ENCODE data around the gene PTGR3. TPM values are rescaled to one million over a fixed set of nuclear protein-coding genes. Genes with fewer than 3 reads are reported as not detected.

Gene PTGR3
- total and polyA plus RNA-seq, 4 experiments from 2014 or later, result 21.0 to 56.7 (median 42.6) TPM

DNA sequence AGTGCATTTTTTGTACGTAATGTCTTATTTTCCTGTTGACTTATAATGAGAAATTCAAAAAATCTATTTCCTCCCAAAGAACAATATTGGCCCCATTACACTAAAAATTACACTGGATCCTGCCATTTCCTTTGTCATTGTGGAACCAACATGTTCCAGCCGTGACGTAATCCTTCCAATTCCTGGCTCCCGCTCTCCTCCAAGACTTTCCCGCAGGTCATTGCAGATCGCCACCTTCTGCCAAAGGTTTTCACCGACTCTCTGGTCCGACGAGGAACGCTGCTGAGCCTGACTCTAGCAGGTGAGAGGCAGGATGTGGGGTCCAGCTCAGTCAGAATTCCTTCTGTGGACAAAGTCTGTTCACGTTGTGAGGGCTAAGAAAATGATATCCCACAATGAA lies 38.0 kb downstream of the PTGR3 start:
- CTCF ChIA-PET (ENCODE audit: partially characterized antibody), result interaction anchor here (1.2 kb wide), 1 partner anchor 16 kb away, joined by 3 read pairs; no protein-coding TSS in a partner anchor
- POLR2A ChIA-PET (ENCODE audit: partially characterized antibody), result no interaction called here
- Histone ChIP-seq H3K9me3 (ENCODE audit: control insufficient read depth in 1 of 2, low read length in 2 of 2) (no peaks in the 10 kb centered on the region), H3K36me3 (ENCODE audit: insufficient read depth, low read length) (no peaks in the 10 kb centered on the region), H3K27me3 (ENCODE audit: insufficient read depth, low read length) (no peaks in the 10 kb centered on the region), H3K4me1 (ENCODE audit: insufficient read depth, low read length) (no peaks in the 10 kb centered on the region), H3K27ac (ENCODE audit: low read depth, low read length) (no peak overlapping the region), H3K4me3 (ENCODE audit: low read length in 2 of 2) (no peak overlapping the region)
- DNase-seq, result no peak
- no peaks in the 10 kb centered on the region for H3K9me3 Mint-ChIP-seq
- no peak overlapping the region for H3K27ac Mint-ChIP-seq
- H3K36me3 Mint-ChIP-seq, result no peaks in the 10 kb centered on the region
- intact Hi-C loops (cut with micrococcal nuclease), result loop anchor here (5.0 kb wide), 1 partner anchor 274 kb away; no protein-coding TSS in a partner anchor
- H3K27me3 Mint-ChIP-seq, result peaks cover 5 to 8% of the 10 kb centered on the region in 2 donors
- peaks cover 0 to 9% (median 7%) of the 10 kb centered on the region in 4 donors for H3K4me1 Mint-ChIP-seq
- no peak overlapping the region for H3K4me3 Mint-ChIP-seq

DNA sequence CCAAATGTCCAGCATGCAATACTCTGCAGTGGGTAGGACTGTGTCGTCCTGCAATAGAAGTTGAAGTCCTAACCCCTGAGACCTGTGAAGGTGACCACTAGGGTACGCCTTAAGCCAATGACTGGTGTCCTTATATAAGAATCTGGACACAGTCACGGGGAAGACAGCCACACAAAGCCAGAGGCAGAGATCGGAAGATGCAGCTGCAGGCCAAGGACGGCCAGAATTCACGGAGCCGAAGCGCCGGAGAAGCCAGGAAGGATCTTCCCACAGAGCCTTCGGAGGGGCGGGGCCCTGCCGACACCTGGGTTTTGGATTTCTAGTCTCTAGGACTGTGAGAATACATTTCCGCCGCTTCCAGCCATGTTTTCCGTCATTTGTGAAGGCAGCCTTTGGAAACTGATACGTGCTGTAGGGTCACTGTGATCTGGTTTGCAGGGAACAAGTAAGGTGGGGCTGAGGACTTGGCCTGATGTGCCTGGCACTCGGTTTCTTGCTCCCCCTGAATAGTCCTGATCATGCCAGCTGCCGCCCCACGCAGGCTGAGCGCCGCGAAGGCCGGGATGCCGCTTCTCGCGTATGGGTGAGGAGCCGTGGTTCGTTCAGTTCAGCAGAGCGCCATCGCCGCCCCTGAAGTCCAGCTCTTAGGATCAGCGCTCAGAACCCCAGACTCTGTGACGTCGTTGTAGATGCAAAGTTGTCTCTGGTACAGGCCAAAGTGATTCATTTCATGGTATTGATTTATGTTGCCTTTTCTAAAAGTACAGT lies 38.7 kb downstream of the PTGR3 start:
- H3K4me1 ChIP-seq (ENCODE audit: insufficient read depth, low read length), result no peaks in the 10 kb centered on the region
- Mint-ChIP-seq H3K9me3 (peaks cover 0 to 2% (median 0%) of the 10 kb centered on the region in 8 donors), H3K36me3 (no peaks in the 10 kb centered on the region), H3K27ac (no peak overlapping the region), H3K4me1 (peaks cover 0 to 9% (median 7%) of the 10 kb centered on the region in 4 donors), H3K4me3 (no peak overlapping the region), H3K27me3 (peaks cover 5 to 8% of the 10 kb centered on the region in 2 donors)
- H3K4me3 ChIP-seq (ENCODE audit: low read length in 2 of 2), result no peak overlapping the region
- POLR2A ChIA-PET (ENCODE audit: partially characterized antibody), result no interaction called here
- no peak for DNase-seq
- no peaks in the 10 kb centered on the region for H3K36me3 ChIP-seq (ENCODE audit: insufficient read depth, low read length)
- H3K9me3 ChIP-seq (ENCODE audit: control insufficient read depth in 1 of 2, low read length in 2 of 2), result no peaks in the 10 kb centered on the region
- H3K27ac ChIP-seq (ENCODE audit: low read depth, low read length), result no peak overlapping the region
- H3K27me3 ChIP-seq (ENCODE audit: insufficient read depth, low read length), result no peaks in the 10 kb centered on the region
- CTCF ChIA-PET (ENCODE audit: partially characterized antibody), result interaction anchor here (1.2 kb wide), 1 partner anchor 17 kb away, joined by 3 read pairs; no protein-coding TSS in a partner anchor
- intact Hi-C loops (cut with micrococcal nuclease), result loop anchor here (5.0 kb wide), 1 partner anchor 273 kb away; no protein-coding TSS in a partner anchor

DNA sequence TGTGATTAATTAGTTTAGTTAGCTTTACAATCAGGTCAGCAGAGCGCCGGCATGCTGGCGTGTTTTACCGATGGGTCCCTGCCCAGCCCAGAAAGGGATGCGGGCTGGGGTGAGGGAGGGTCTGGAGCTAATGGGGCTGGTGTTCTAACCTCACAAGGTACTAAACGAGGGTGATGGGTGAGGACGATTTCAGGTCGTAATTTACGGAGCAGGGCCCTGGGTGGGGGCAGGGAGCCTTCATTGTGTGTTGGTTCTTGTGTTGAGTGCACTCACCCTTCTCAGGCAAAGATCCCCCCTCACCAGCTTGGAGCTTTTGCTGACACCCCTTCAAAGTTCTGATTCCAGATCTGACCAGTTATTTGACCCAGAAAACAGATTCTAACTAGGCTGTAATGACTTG lies 39.5 kb downstream of the PTGR3 start:
- intact Hi-C loops (cut with micrococcal nuclease), result loop anchor here (10.0 kb wide), 1 partner anchor 195 kb away; no protein-coding TSS in a partner anchor
- no peaks in the 10 kb centered on the region for H3K36me3 ChIP-seq (ENCODE audit: insufficient read depth, low read length)
- Mint-ChIP-seq H3K4me3 (no peak overlapping the region), H3K27ac (no peak overlapping the region), H3K4me1 (peaks cover 0 to 9% (median 7%) of the 10 kb centered on the region in 4 donors), H3K9me3 (peaks cover 0 to 3% (median 0%) of the 10 kb centered on the region in 8 donors), H3K27me3 (peaks cover 5 to 8% of the 10 kb centered on the region in 2 donors), H3K36me3 (no peaks in the 10 kb centered on the region)
- no peak for DNase-seq
- CTCF ChIA-PET (ENCODE audit: partially characterized antibody), result no interaction called here
- H3K4me1 ChIP-seq (ENCODE audit: insufficient read depth, low read length), result no peaks in the 10 kb centered on the region
- POLR2A ChIA-PET (ENCODE audit: partially characterized antibody), result no interaction called here
- no peak overlapping the region for H3K4me3 ChIP-seq (ENCODE audit: low read length in 2 of 2)
- no peaks in the 10 kb centered on the region for H3K27me3 ChIP-seq (ENCODE audit: insufficient read depth, low read length)
- no peaks in the 10 kb centered on the region for H3K9me3 ChIP-seq (ENCODE audit: control insufficient read depth in 1 of 2, low read length in 2 of 2)
- no peak overlapping the region for H3K27ac ChIP-seq (ENCODE audit: low read depth, low read length)

DNA sequence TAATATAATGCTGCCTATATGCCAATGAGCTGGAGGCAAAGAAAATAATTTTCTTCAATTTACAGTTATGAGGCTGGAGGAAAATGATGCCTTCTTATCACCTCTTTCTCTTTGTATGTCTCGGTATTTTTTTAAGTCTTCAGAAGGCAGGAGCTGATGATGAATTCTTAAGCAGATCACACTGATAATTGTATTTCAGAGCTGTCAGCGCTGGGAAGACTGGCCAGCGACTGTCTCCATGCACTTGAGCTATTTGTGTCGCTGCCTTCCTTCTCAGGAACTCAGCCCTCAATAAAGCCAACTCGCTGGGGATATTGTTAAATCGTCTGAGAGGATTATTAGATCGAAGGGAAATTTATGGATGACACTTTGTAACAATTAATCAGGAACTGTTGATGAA lies 40.3 kb downstream of the PTGR3 start:
- Histone ChIP-seq H3K36me3 (ENCODE audit: insufficient read depth, low read length) (no peaks in the 10 kb centered on the region), H3K27ac (ENCODE audit: low read depth, low read length) (no peak overlapping the region), H3K4me3 (ENCODE audit: low read length in 2 of 2) (no peak overlapping the region), H3K4me1 (ENCODE audit: insufficient read depth, low read length) (no peaks in the 10 kb centered on the region), H3K9me3 (ENCODE audit: control insufficient read depth in 1 of 2, low read length in 2 of 2) (no peaks in the 10 kb centered on the region), H3K27me3 (ENCODE audit: insufficient read depth, low read length) (no peaks in the 10 kb centered on the region)
- H3K27me3 Mint-ChIP-seq, result peaks cover 5 to 8% of the 10 kb centered on the region in 2 donors
- peaks cover 0 to 9% (median 7%) of the 10 kb centered on the region in 4 donors for H3K4me1 Mint-ChIP-seq
- H3K4me3 Mint-ChIP-seq, result no peak overlapping the region
- peaks cover 0 to 5% (median 0%) of the 10 kb centered on the region in 8 donors for H3K9me3 Mint-ChIP-seq
- H3K36me3 Mint-ChIP-seq, result no peaks in the 10 kb centered on the region
- ChIA-PET CTCF (ENCODE audit: partially characterized antibody) (no interaction called here), POLR2A (ENCODE audit: partially characterized antibody) (no interaction called here)
- DNase-seq, result no peak
- intact Hi-C loops (cut with micrococcal nuclease), result loop anchor here (10.0 kb wide), 1 partner anchor 196 kb away; no protein-coding TSS in a partner anchor
- no peak overlapping the region for H3K27ac Mint-ChIP-seq

DNA sequence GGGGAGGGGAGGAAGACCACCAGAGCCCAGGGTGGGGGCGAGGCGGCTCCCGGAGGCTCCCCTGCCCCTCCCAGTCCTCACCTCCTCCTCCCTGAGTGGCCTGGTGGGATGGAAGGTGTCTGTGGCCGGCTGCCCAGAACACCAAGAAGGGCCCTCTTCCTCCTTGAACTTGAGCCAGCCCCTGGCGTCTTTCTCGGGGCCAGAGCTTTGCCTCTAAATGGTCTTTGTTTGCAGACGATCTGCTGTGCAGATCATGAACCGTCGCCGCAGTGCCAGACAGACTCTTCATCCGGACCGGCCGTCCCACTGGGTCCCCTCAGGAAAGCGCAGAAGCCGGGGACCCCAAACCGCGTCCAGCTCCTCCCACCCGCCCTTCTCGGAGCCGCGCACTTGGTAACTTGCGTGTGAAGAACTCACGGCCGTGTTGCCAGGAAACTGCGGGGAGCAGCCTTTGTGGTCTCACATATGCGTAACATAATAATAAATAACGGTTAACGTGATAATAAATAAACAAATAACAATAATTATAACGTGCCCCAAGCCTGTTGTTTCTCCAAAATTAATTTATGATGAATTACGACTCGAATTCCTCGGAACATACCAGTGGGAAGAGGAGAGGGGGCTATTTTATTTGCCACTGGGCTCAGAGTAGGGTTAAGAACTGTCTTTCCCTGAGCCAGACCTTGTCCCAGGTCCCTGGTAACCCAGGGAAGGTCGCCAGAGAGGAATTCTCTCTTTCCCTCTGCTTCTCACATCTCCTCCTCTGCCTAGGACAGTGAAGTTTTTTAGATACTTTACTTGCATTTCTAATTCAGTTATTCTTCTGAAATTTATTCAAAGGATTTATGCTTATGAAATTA lies 41.0 kb downstream of the PTGR3 start:
- Histone ChIP-seq H3K4me3 (ENCODE audit: low read length in 2 of 2) (no peak overlapping the region), H3K27ac (ENCODE audit: low read depth, low read length) (no peak overlapping the region), H3K27me3 (ENCODE audit: insufficient read depth, low read length) (no peaks in the 10 kb centered on the region), H3K4me1 (ENCODE audit: insufficient read depth, low read length) (no peaks in the 10 kb centered on the region), H3K36me3 (ENCODE audit: insufficient read depth, low read length) (no peaks in the 10 kb centered on the region), H3K9me3 (ENCODE audit: control insufficient read depth in 1 of 2, low read length in 2 of 2) (no peaks in the 10 kb centered on the region)
- Mint-ChIP-seq H3K27ac (no peak overlapping the region), H3K4me3 (no peak overlapping the region), H3K27me3 (peaks cover 4 to 12% of the 10 kb centered on the region in 2 donors), H3K9me3 (peaks cover 0 to 5% (median 0%) of the 10 kb centered on the region in 8 donors), H3K4me1 (peaks cover 0 to 7% (median 5%) of the 10 kb centered on the region in 4 donors), H3K36me3 (no peaks in the 10 kb centered on the region)
- CTCF ChIA-PET (ENCODE audit: partially characterized antibody), result no interaction called here
- intact Hi-C loops (cut with micrococcal nuclease), result loop anchor here (10.0 kb wide), 1 partner anchor 197 kb away; no protein-coding TSS in a partner anchor
- DNase-seq, result no peak
- POLR2A ChIA-PET (ENCODE audit: partially characterized antibody), result no interaction called here

DNA sequence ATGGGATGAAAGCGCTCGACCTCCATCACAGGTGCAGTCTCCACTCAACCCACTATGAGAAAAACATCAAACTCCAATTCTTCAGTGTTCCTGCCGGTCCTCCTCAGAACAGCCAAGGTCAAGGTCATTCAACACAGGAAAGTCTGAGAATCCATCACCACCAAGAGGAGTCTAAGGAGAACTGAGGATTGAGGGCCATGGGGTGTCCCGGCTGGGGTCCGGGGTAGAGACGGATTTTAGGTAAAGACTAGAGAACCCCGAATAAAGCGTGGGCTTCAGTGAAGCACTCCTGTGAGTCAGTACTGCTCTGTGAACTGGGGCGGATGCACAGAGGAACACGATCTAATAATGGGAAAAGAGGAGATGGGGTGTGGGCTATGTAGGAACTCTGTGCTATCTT lies 41.8 kb downstream of the PTGR3 start:
- no peak for DNase-seq
- Histone ChIP-seq H3K36me3 (ENCODE audit: insufficient read depth, low read length) (no peaks in the 10 kb centered on the region), H3K9me3 (ENCODE audit: control insufficient read depth in 1 of 2, low read length in 2 of 2) (no peaks in the 10 kb centered on the region), H3K27me3 (ENCODE audit: insufficient read depth, low read length) (no peaks in the 10 kb centered on the region), H3K27ac (ENCODE audit: low read depth, low read length) (no peak overlapping the region), H3K4me3 (ENCODE audit: low read length in 2 of 2) (no peak overlapping the region), H3K4me1 (ENCODE audit: insufficient read depth, low read length) (no peaks in the 10 kb centered on the region)
- H3K36me3 Mint-ChIP-seq, result no peaks in the 10 kb centered on the region
- intact Hi-C loops (cut with micrococcal nuclease), result loop anchor here (10.0 kb wide), 1 partner anchor 198 kb away; no protein-coding TSS in a partner anchor
- ChIA-PET POLR2A (ENCODE audit: partially characterized antibody) (no interaction called here), CTCF (ENCODE audit: partially characterized antibody) (no interaction called here)
- H3K27me3 Mint-ChIP-seq, result peaks cover 1 to 12% of the 10 kb centered on the region in 2 donors
- no peak overlapping the region for H3K4me3 Mint-ChIP-seq
- H3K4me1 Mint-ChIP-seq, result peaks cover 0 to 1% (median under 1%) of the 10 kb centered on the region in 4 donors
- H3K27ac Mint-ChIP-seq, result no peak overlapping the region
- H3K9me3 Mint-ChIP-seq, result peaks cover 0 to 5% (median 0%) of the 10 kb centered on the region in 8 donors

DNA sequence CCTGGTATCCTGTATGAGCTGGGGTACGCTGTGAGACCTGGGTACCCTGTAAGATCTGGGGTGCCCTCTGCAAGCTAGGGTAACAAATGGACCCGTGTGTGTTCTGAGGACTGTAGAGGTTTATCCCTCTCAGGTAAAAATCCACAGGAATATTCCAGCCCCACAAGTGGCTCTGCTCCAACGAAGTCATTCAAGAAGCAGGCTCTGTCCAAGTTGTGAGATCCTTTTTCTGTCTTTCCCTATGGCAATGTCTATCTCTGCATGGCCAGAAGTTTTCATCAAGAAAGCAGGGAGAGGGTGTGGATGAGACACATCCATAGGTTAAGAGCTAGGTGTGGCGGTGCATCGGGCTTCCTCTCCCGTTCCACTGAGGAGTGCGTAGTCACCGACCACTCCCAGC lies 43.0 kb downstream of the PTGR3 start:
- peaks cover 1 to 12% of the 10 kb centered on the region in 2 donors for H3K27me3 Mint-ChIP-seq

More for the DNA sequence above, 43.0 kb downstream of the PTGR3 start:
- Histone ChIP-seq H3K4me1 (ENCODE audit: insufficient read depth, low read length) (peaks cover 11% of the 10 kb centered on the region), H3K27ac (ENCODE audit: low read depth, low read length) (no peak overlapping the region), H3K4me3 (ENCODE audit: low read length in 2 of 2) (no peak overlapping the region), H3K36me3 (ENCODE audit: insufficient read depth, low read length) (no peaks in the 10 kb centered on the region), H3K9me3 (ENCODE audit: control insufficient read depth in 1 of 2, low read length in 2 of 2) (no peaks in the 10 kb centered on the region), H3K27me3 (ENCODE audit: insufficient read depth, low read length) (peaks cover 3% of the 10 kb centered on the region)
- intact Hi-C loops (cut with micrococcal nuclease), result loop anchor here (10.0 kb wide), 1 partner anchor 199 kb away; no protein-coding TSS in a partner anchor
- Mint-ChIP-seq H3K4me3 (no peak overlapping the region), H3K4me1 (peaks cover 8 to 9% (median 9%) of the 10 kb centered on the region in 4 donors), H3K27ac (no peak overlapping the region), H3K9me3 (peaks cover 0 to 5% (median 0%) of the 10 kb centered on the region in 8 donors), H3K36me3 (no peaks in the 10 kb centered on the region)
- DNase-seq, result no peak
- CTCF ChIA-PET (ENCODE audit: partially characterized antibody), result no interaction called here
- POLR2A ChIA-PET (ENCODE audit: partially characterized antibody), result interaction anchor here (0.6 kb wide), 1 partner anchor 8 kb away, joined by 3 read pairs; no protein-coding TSS in a partner anchor
